Measurements from ENCODE around the gene NMNAT2. TPM values are rescaled to one million over a fixed set of nuclear protein-coding genes. Genes with fewer than 3 reads are reported as not detected.

NMNAT2 gene
- total RNA-seq, 1 experiment from 2014 or later: 11.4 TPM

GRCh38 chr1:183228347-183229220, 189.6 kb downstream of the NMNAT2 start:
- Histone ChIP-seq H3K14ac (ENCODE audit: insufficient read depth, low read length) (no peak overlapping the region), H3K9me3 (ENCODE audit: control insufficient read depth, low read depth, low read length) (no peaks in the 10 kb centered on the region), H3K9ac (ENCODE audit: extremely low read depth, insufficient read length, low read length) (no peak overlapping the region), H3K56ac (ENCODE audit: insufficient read length, low read depth, low read length) (no peak overlapping the region), H2BK5ac (ENCODE audit: insufficient read length, low read length) (no peak overlapping the region), H3K79me1 (ENCODE audit: insufficient read depth, low read depth, low read length, poor library complexity, severe bottlenecking) (no peaks in the 10 kb centered on the region), H3K4me2 (ENCODE audit: insufficient read depth, insufficient read length, low read length) (no peak overlapping the region), H4K91ac (ENCODE audit: insufficient read length, low read depth, low read length) (no peak overlapping the region), H3K27ac (ENCODE audit: insufficient read length, low read depth, low read length) (no peak overlapping the region), H3K27me3 (ENCODE audit: insufficient read depth, low read length) (no peaks in the 10 kb centered on the region), H2AFZ (ENCODE audit: low read length) (no peak overlapping the region), H4K20me1 (ENCODE audit: control insufficient read depth, insufficient read depth, insufficient read length) (no peaks in the 10 kb centered on the region), H3K4me1 (ENCODE audit: insufficient read depth, low read length) (peaks cover 12% of the 10 kb centered on the region; the same call in 1 of the 2 replicates), H4K8ac (replicated peaks; ENCODE audit: insufficient read length, low read depth, low read length) (no peak overlapping the region), H3K4ac (ENCODE audit: low read depth, low read length) (no peak overlapping the region), H3T11ph (ENCODE audit: low read length) (no peak overlapping the region), H2BK15ac (ENCODE audit: low read depth, low read length) (no peak overlapping the region), H2AK5ac (ENCODE audit: insufficient read length, low read length) (no peak overlapping the region), H2BK120ac (ENCODE audit: low read depth, low read length, poor library complexity, severe bottlenecking) (no peak overlapping the region), H2BK12ac (ENCODE audit: insufficient read length, low read depth, low read length) (no peak overlapping the region), H2BK20ac (ENCODE audit: low read depth, low read length, poor library complexity, severe bottlenecking) (no peak overlapping the region), H3K79me2 (ENCODE audit: insufficient read depth, low read length) (no peaks in the 10 kb centered on the region), H3K23me2 (ENCODE audit: insufficient read length, low read depth, low read length, poor library complexity, severe bottlenecking) (no peaks in the 10 kb centered on the region), H3K18ac (ENCODE audit: insufficient read length, low read depth, low read length) (no peak overlapping the region), H3K23ac (ENCODE audit: insufficient read length, low read depth, low read length) (no peak overlapping the region), H4K5ac (ENCODE audit: insufficient read length, low read depth, low read length) (no peak overlapping the region)
- no peak overlapping the region for H3K27ac Mint-ChIP-seq
- no peaks in the 10 kb centered on the region for H3K9me3 Mint-ChIP-seq
- H3K4me3 Mint-ChIP-seq: no peak overlapping the region
- no peaks in the 10 kb centered on the region; a peak in 1 of 7 replicates for H3K36me3 Mint-ChIP-seq (ENCODE audit: insufficient read depth in 1 of 3, low read depth in 3 of 3)
- no CpG with 5 or more reads among the region's 13 CpGs for WGBS (ENCODE audit: extremely low coverage, insufficient read length, low lambda C conversion rate)
- no peak for DNase-seq
- no peak for TF ChIP-seq CTCF (conservative IDR thresholded peaks at IDR 0.05)
- H3K27me3 Mint-ChIP-seq (ENCODE audit: low read depth): no peaks in the 10 kb centered on the region
- H3K4me1 Mint-ChIP-seq: peaks cover 15 to 25% of the 10 kb centered on the region in 2 experiments
